HepG2 (cell line): ENCODE results near the gene FAF2. TPM values are rescaled to one million over a fixed set of nuclear protein-coding genes. Genes with fewer than 3 reads are reported as not detected.

ENCODE experiments used
- ATF1 ChIP-seq: IDR thresholded peaks from 2 replicates; pipeline ENCODE4 v1.6.1; 2016; ENCODE audit warnings: mild to moderate bottlenecking, control low read depth
- DNMT3B ChIP-seq: conservative IDR thresholded peaks from 2 replicates; pipeline ENCODE4 v1.6.1; 2016; ENCODE audit warnings: missing biosample characterization, control low read depth
- HES4 ChIP-seq: sonication (generic); formaldehyde crosslinking; IDR thresholded peaks from 2 replicates; pipeline ENCODE4 v1.9.0; 2021; ENCODE audit warnings: mild to moderate bottlenecking, missing genetic modification reagents, borderline replicate concordance
- IRX3 ChIP-seq: sonication (generic); formaldehyde crosslinking; IDR thresholded peaks from 2 replicates; pipeline ENCODE4 v1.8.1; 2023; ENCODE audit warnings: mild to moderate bottlenecking, low read depth, missing genetic modification reagents, borderline replicate concordance
- MTA3 ChIP-seq: sonication (generic); formaldehyde crosslinking; IDR thresholded peaks from 2 replicates; pipeline ENCODE4 v1.4.0; 2020; ENCODE audit warnings: missing genetic modification reagents
- MTF2 ChIP-seq: sonication (generic); formaldehyde crosslinking; IDR thresholded peaks from 2 replicates; pipeline ENCODE4 v1.5.0; 2020; ENCODE audit warnings: missing genetic modification reagents, borderline replicate concordance
- NCOA2 ChIP-seq: sonication (generic); formaldehyde crosslinking; IDR thresholded peaks from 2 replicates; pipeline ENCODE4 v1.8.0; 2022; ENCODE audit warnings: inconsistent platforms
- PAF1 ChIP-seq: IDR thresholded peaks from 2 replicates; pipeline ENCODE4 v1.6.1; 2016; ENCODE audit warnings: missing genetic modification reagents, missing compliant biosample characterization
- PCBP2 ChIP-seq: fragments of 200-400 bp; formaldehyde crosslinking; optimal IDR thresholded peaks from 2 replicates; pipeline ENCODE3; 2018; ENCODE audit warnings: low read length, low read depth; ENCODE audit not compliant: poor library complexity, severe bottlenecking
- THAP11 ChIP-seq: IDR thresholded peaks from 2 replicates; pipeline ENCODE4 v1.6.1; 2016; ENCODE audit warnings: missing biosample characterization, missing genetic modification reagents
- ZEB1 ChIP-seq: IDR thresholded peaks from 2 replicates; pipeline ENCODE4 v1.6.1; 2012; ENCODE audit warnings: mild to moderate bottlenecking, low read depth, inconsistent platforms; ENCODE audit not compliant: insufficient replicate concordance
- ZNF232 ChIP-seq: sonication (generic); formaldehyde crosslinking; IDR thresholded peaks from 2 replicates; pipeline ENCODE4 v1.4.0; 2020; ENCODE audit warnings: missing genetic modification reagents, borderline replicate concordance
- ZNF354B ChIP-seq: sonication (generic); formaldehyde crosslinking; IDR thresholded peaks from 2 replicates; pipeline ENCODE4 v1.8.0; 2022; ENCODE audit warnings: mild to moderate bottlenecking, missing genetic modification reagents
- ZSCAN5A ChIP-seq: sonication (generic); formaldehyde crosslinking; IDR thresholded peaks from 2 replicates; pipeline ENCODE4 v1.8.0; 2022; ENCODE audit warnings: mild to moderate bottlenecking, missing genetic modification reagents, borderline replicate concordance
- polyA plus RNA-seq, 8 experiments: library from polyadenylated mRNA; depleted of rRNA in 3 of 8; stranded (reverse) in 7 of 8; unstranded in 1 of 8; fragments of >200 nt; fragmentation: Illumina TruSeq in 4 of 8; extraction: Trizol in 4 of 8; gene quantifications; 2 replicates each; pipeline versions ENCODE4 v1.2.1 to v1.2.3, GENCODE V29; 2011 to 2016; ENCODE audit warnings: low read depth in 4 of 8, missing spikeins in 1 of 8, mixed read lengths in 1 of 8; ENCODE audit not compliant: insufficient read depth in 1 of 8
- total RNA-seq, 5 experiments: library from RNA; depleted of rRNA; stranded (reverse); fragments of >200 nt; fragmentation: Illumina TruSeq; extraction: Trizol; gene quantifications; 2 replicates each; pipeline ENCODE4 v1.2.3, GENCODE V29; 2016; ENCODE audit warnings: low read depth in 1 of 5
- TF ChIP-seq, protein P1 (sequence below): IDR thresholded peaks from 2 replicates; pipeline ENCODE4 v1.6.1; 2012; ENCODE audit warnings: low read depth, low read length, improper control_type of control experiment
- TF ChIP-seq, protein P2 (sequence below): sonication (generic); formaldehyde crosslinking; IDR thresholded peaks from 2 replicates; pipeline ENCODE4 v1.8.1; 2023; ENCODE audit warnings: missing genetic modification reagents, inconsistent platforms, borderline replicate concordance

Gene FAF2
- total and polyA plus RNA-seq, 2 of the 13 experiments (the other 11 are each of a cell fraction or from before 2014, with no cell fraction given): 27.8 to 34.3 TPM

- TF ChIP-seq PCBP2 (no peak), MTF2 (CRISPR knock-in tag) (0 out of 2 replicates have a peak, but pooled peaks have one; percentile 67), THAP11 (CRISPR knock-in tag) (peak; percentile 79), ATF1 (CRISPR knock-in tag) (no peak), DNMT3B (CRISPR knock-in tag) (no peak), IRX3 (CRISPR knock-in tag) (0 out of 2 replicates have a peak, but pooled peaks have one; percentile 33), ZEB1 (no peak), HES4 (CRISPR knock-in tag) (peak; percentile 62), PAF1 (no peak), MTA3 (no peak), NCOA2 (CRISPR knock-in tag) (peak; percentile 30; the same call in 1 of the 2 replicates), ZSCAN5A (0 out of 2 replicates have a peak, but pooled peaks have one; percentile 49), ZNF232 (CRISPR knock-in tag) (no peak), ZNF354B (CRISPR knock-in tag) (no peak)
- TF ChIP-seq, protein P1, sequence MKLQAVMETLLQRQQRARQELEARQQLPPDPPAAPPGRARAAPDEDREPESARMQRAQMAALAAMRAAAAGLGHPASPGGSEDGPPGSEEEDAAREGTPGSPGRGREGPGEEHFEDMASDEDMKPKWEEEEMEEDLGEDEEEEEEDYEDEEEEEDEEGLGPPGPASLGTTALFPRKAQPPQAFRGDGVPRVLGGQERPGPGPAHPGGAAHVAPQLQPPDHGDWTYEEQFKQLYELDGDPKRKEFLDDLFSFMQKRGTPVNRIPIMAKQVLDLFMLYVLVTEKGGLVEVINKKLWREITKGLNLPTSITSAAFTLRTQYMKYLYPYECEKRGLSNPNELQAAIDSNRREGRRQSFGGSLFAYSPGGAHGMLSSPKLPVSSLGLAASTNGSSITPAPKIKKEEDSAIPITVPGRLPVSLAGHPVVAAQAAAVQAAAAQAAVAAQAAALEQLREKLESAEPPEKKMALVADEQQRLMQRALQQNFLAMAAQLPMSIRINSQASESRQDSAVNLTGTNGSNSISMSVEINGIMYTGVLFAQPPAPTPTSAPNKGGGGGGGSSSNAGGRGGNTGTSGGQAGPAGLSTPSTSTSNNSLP: peak; percentile 41; the same call in 1 of the 2 replicates
- TF ChIP-seq, protein P2, sequence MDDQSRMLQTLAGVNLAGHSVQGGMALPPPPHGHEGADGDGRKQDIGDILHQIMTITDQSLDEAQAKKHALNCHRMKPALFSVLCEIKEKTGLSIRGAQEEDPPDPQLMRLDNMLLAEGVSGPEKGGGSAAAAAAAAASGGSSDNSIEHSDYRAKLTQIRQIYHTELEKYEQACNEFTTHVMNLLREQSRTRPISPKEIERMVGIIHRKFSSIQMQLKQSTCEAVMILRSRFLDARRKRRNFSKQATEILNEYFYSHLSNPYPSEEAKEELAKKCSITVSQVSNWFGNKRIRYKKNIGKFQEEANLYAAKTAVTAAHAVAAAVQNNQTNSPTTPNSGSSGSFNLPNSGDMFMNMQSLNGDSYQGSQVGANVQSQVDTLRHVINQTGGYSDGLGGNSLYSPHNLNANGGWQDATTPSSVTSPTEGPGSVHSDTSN: peak; percentile 37; the same call in 1 of the 2 replicates
These were observed 31.9 kb upstream of the FAF2 start, which contains the start of gene CLTB (continued) for GRCh38 chr5:176415952-176416924.
